ENCODE measurements around the gene ATXN2.

Gene ATXN2

DNA sequence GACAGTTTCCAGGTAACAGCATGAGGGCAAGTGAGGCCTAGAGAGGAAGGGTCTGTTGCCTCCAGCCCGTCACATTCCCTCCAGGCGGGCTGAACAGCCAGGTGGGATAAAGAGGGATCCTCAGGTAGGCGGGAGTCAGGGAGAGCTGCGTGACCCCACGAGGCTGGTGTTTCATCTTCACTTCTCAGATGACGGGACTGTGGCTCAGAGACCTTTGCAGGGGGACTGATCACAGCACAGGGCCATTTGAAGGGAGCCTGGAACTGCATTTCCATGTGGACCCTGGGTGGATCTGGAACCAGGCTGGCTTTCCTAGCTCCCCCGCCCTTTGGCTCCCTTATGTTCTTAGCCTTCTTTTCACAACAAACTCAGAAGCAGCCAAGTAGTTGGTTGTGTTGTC, 156.0 kb downstream of the ATXN2 start:
- no peak for TF ChIP-seq YY1 (IDR thresholded peaks at IDR 0.05; ENCODE audit: low read depth)
- no peak for TF ChIP-seq TEAD4 (IDR thresholded peaks at IDR 0.05)
- no peak for TF ChIP-seq EP300 (IDR thresholded peaks at IDR 0.05; ENCODE audit: borderline replicate concordance)

DNA sequence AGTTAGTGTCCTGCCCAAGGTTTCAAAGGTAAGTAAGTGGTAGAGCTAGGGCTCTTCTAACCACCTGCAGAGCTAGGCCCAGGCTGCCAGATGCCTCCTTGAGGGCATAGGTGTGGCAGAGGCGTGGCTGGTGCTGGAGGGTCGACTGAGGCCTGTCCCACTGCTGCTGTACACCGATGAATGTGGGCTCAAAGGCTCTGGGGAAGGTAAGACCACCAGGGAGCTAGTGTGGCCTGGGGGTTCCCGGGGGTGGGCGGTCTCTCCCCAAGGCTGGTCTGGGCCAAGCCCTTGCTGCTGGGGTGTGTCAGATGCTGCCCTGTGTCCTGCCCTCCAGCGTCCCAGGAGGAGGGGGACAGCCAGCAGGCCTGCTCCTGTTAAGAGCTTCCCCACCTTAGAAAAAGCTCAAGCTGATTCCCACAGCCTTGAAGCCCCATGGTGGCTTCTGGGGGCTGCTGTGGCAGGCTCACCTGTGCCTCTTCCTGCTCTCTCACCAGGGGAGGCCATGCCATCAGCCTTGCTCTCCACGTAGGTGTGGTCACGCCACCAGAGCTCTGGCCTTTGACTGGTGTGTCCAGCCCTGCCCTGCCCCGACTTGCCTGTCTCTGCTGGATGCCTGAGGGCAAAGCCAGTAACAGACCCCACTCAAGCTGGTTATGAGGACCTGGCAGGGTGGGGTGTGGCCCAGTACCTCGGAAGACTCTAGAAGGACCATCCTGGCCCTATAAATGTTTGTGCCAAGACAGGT, 156.6 kb downstream of the ATXN2 start:
- TF ChIP-seq NFIC (IDR thresholded peaks at IDR 0.05) (no peak), RAD21 (IDR thresholded peaks at IDR 0.05; ENCODE audit: low read depth) (no peak), EP300 (IDR thresholded peaks at IDR 0.05; ENCODE audit: borderline replicate concordance) (no peak)

DNA sequence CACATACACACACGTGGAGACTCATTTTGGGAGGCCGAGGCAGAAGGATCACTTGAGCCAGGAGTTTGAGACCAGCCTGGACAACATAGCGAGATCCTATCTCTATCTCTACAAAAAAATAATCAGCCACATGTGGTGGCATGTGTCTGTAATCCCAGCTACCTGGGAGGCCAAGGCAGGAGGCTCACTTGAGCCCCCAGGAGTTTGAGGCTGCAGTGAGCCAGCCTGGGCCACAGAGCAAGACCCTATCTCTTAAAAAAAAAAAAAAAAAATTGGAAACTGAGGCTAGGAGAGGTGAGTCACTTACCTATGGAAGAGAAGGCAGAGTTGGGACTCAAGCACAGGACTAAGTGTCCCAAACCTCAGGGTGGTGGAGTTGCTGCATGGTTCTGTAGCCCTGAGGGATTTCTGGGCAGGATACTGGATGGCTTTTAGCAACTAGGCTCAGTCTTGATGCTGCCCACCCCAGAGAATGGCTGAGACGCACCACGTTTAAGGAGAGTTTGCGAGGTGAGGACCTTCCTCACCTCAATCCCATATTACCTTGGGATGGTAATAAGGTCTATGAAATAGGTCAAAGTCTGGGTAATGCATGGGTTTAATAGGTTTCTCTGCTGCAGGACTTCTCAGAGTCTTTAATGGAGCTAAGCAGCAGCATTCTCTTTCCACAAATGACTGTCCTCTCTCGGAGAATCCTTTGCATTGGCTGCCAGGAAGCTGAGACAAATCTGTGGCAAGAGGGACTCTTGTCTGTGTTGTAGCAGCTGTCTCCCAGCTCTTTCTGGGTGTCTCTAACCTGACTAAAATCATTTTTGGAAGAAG, 157.8 kb downstream of the ATXN2 start:
- no peak for TF ChIP-seq RAD21 (IDR thresholded peaks at IDR 0.05; ENCODE audit: low read depth)
- TF ChIP-seq CEBPB (IDR thresholded peaks at IDR 0.05): no peak
- no peak for TF ChIP-seq CREB1 (IDR thresholded peaks at IDR 0.05; ENCODE audit: low read depth)
- no peak for TF ChIP-seq TAF1 (IDR thresholded peaks at IDR 0.05; ENCODE audit: low read depth)
- no peak for TF ChIP-seq TEAD4 (IDR thresholded peaks at IDR 0.05)
- no peak for TF ChIP-seq ZBTB7A (IDR thresholded peaks at IDR 0.05; ENCODE audit: low read depth)
- no peak for TF ChIP-seq NFIC (IDR thresholded peaks at IDR 0.05)
- TF ChIP-seq YY1 (IDR thresholded peaks at IDR 0.05; ENCODE audit: low read depth): no peak
- no peak for TF ChIP-seq EGR1 (IDR thresholded peaks at IDR 0.05)

DNA sequence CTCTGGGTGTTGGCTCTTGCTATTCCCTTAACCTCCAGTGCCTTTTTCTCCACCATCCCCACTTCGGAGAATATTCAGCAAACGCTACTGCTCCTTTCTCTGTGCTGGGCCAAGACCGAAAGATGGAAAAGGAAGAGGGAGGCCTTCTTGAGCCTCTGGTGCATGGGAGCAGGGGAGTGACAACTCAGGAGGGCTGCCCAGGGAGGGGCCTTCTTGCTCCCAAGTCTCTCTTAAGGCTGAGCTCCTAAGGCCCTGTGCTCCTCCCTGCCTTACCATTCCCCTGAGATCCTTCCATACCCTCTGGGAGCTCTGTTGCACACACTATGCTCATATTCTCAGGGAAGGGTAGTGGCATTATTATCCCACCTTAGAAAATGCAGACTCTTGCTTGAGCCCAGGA, 158.5 kb downstream of the ATXN2 start:
- TF ChIP-seq EGR1 (IDR thresholded peaks at IDR 0.05): no peak
- TF ChIP-seq NFIC (IDR thresholded peaks at IDR 0.05): no peak
- no peak for TF ChIP-seq ZBTB7A (IDR thresholded peaks at IDR 0.05; ENCODE audit: low read depth)
- TF ChIP-seq TCF12 (IDR thresholded peaks at IDR 0.05; ENCODE audit: low read depth): no peak
- no peak for TF ChIP-seq TAF1 (IDR thresholded peaks at IDR 0.05; ENCODE audit: low read depth)
- TF ChIP-seq, protein P1, sequence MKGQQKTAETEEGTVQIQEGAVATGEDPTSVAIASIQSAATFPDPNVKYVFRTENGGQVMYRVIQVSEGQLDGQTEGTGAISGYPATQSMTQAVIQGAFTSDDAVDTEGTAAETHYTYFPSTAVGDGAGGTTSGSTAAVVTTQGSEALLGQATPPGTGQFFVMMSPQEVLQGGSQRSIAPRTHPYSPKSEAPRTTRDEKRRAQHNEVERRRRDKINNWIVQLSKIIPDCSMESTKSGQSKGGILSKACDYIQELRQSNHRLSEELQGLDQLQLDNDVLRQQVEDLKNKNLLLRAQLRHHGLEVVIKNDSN (IDR thresholded peaks at IDR 0.05): no peak
- TF ChIP-seq FOXM1 (IDR thresholded peaks at IDR 0.05; ENCODE audit: borderline replicate concordance, low read depth): no peak
- no peak for TF ChIP-seq EP300 (IDR thresholded peaks at IDR 0.05; ENCODE audit: borderline replicate concordance)
- TF ChIP-seq CEBPB (IDR thresholded peaks at IDR 0.05): no peak
- TF ChIP-seq RAD21 (IDR thresholded peaks at IDR 0.05; ENCODE audit: low read depth): no peak
- no peak for TF ChIP-seq CREB1 (IDR thresholded peaks at IDR 0.05; ENCODE audit: low read depth)
- TF ChIP-seq TEAD4 (IDR thresholded peaks at IDR 0.05): no peak

DNA sequence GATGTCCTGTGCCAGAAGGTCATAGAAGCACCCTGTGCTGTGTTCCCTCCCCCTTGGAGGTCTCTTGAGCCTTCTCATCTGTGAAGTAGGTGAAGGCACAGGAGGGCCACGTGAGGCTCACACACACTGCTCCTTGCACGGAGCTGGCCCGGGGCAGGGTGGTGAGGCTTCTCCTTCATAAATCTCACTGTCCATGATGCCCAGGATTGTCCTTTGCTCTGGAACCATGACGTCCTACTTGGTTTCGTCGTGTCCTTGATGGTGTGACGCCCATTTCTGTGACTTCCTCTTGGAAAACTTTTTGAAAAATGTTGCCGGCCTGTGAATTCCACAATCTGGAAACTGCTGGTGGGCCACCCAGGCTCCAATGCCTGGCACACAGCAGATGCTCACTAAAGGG, 159.0 kb downstream of the ATXN2 start:
- TF ChIP-seq EP300 (IDR thresholded peaks at IDR 0.05; ENCODE audit: borderline replicate concordance) (no peak), TEAD4 (IDR thresholded peaks at IDR 0.05) (no peak), FOXM1 (IDR thresholded peaks at IDR 0.05; ENCODE audit: borderline replicate concordance, low read depth) (no peak), RAD21 (IDR thresholded peaks at IDR 0.05; ENCODE audit: low read depth) (no peak), ZBTB7A (IDR thresholded peaks at IDR 0.05; ENCODE audit: low read depth) (no peak), CEBPB (IDR thresholded peaks at IDR 0.05) (no peak), EGR1 (IDR thresholded peaks at IDR 0.05) (no peak), TAF1 (IDR thresholded peaks at IDR 0.05; ENCODE audit: low read depth) (no peak), NFIC (IDR thresholded peaks at IDR 0.05) (no peak), YY1 (IDR thresholded peaks at IDR 0.05; ENCODE audit: low read depth) (no peak), TCF12 (IDR thresholded peaks at IDR 0.05; ENCODE audit: low read depth) (no peak), CREB1 (IDR thresholded peaks at IDR 0.05; ENCODE audit: low read depth) (no peak)
- TF ChIP-seq, protein P2, sequence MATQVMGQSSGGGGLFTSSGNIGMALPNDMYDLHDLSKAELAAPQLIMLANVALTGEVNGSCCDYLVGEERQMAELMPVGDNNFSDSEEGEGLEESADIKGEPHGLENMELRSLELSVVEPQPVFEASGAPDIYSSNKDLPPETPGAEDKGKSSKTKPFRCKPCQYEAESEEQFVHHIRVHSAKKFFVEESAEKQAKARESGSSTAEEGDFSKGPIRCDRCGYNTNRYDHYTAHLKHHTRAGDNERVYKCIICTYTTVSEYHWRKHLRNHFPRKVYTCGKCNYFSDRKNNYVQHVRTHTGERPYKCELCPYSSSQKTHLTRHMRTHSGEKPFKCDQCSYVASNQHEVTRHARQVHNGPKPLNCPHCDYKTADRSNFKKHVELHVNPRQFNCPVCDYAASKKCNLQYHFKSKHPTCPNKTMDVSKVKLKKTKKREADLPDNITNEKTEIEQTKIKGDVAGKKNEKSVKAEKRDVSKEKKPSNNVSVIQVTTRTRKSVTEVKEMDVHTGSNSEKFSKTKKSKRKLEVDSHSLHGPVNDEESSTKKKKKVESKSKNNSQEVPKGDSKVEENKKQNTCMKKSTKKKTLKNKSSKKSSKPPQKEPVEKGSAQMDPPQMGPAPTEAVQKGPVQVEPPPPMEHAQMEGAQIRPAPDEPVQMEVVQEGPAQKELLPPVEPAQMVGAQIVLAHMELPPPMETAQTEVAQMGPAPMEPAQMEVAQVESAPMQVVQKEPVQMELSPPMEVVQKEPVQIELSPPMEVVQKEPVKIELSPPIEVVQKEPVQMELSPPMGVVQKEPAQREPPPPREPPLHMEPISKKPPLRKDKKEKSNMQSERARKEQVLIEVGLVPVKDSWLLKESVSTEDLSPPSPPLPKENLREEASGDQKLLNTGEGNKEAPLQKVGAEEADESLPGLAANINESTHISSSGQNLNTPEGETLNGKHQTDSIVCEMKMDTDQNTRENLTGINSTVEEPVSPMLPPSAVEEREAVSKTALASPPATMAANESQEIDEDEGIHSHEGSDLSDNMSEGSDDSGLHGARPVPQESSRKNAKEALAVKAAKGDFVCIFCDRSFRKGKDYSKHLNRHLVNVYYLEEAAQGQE (IDR thresholded peaks at IDR 0.05; ENCODE audit: low read depth): no peak
- TF ChIP-seq, protein P1 (IDR thresholded peaks at IDR 0.05): no peak
- TF ChIP-seq, protein P3, sequence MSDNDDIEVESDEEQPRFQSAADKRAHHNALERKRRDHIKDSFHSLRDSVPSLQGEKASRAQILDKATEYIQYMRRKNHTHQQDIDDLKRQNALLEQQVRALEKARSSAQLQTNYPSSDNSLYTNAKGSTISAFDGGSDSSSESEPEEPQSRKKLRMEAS (IDR thresholded peaks at IDR 0.05): no peak

DNA sequence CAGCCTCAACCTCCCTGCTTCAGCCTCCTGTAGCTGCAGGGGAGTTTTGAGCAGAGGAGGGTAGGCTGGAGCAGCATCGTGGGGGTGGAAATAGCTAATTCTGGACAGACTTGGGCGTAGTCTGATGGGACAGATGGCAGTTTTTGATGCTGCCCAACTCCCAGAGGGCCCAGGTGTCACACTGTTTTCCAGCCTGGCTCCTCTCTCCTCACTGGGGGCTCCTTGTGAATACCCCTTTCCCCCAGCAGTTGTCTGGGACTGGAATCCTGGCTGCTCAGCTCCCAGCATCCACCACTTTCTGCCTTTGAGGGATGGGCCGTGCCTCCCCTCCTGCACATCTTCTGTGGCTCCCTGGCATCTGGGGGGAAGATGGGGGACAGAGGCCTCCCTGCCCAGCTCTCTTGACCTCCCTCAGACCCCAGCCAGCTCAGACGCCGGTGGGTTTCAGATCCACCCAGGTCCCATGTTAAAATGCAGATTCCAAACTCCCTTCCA, 159.4 kb downstream of the ATXN2 start:
- no peak for TF ChIP-seq FOXM1 (IDR thresholded peaks at IDR 0.05; ENCODE audit: borderline replicate concordance, low read depth)
- TF ChIP-seq YY1 (IDR thresholded peaks at IDR 0.05; ENCODE audit: low read depth): no peak
- TF ChIP-seq, protein P1 (IDR thresholded peaks at IDR 0.05): no peak
- TF ChIP-seq CEBPB (IDR thresholded peaks at IDR 0.05): no peak
- TF ChIP-seq CREB1 (IDR thresholded peaks at IDR 0.05; ENCODE audit: low read depth): no peak
- no peak for TF ChIP-seq NFIC (IDR thresholded peaks at IDR 0.05)

DNA sequence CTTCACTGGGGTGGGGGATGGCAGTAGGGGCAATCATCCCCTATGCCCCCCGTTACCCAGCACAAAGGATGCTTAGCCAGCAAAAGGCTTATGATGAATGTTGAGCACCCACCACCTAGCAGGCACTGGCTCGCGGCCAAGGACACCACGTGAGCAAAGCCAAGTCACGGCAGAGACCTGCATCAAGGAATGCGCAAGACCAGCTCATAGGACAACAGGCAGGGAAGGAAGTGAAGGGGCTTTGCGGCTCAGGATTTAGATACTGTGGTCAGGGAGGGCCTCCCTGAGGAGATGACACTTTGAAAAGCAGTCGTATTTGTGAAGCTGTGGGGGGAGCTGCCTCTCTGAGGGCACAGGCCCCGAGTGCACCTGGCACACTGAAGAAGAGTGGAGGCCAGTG, 160.6 kb downstream of the ATXN2 start:
- TF ChIP-seq NFIC (IDR thresholded peaks at IDR 0.05) (peak; percentile 54; the same call in 1 of the 2 replicates), CEBPB (IDR thresholded peaks at IDR 0.05) (no peak)
- TF ChIP-seq, protein P1 (IDR thresholded peaks at IDR 0.05): peak; percentile 83

Data from Ishikawa (cell line).